Measurements from ENCODE around the gene TOP2A.

GRCh38 chr17:40341808-40342503 lies 75.7 kb downstream of the TOP2A start:
- no peak for TF ChIP-seq CTCF (IDR thresholded peaks at IDR 0.05)
- TF ChIP-seq POLR2A (IDR thresholded peaks at IDR 0.05), result peak in 1 of 2 donors; percentile 33
